TTC549 (cell line): Measurements from ENCODE around the gene GPN2.
A peak's percentile ranks its signal among the peaks of the same experiment; 100 is the strongest.

Source experiments
- FAIRE-seq: peaks from 2 replicates; lab custom pipeline; 2012; peaks lifted over from hg19 to GRCh38; lab: Jason Lieb, UNC

GPN2 gene

DNA sequence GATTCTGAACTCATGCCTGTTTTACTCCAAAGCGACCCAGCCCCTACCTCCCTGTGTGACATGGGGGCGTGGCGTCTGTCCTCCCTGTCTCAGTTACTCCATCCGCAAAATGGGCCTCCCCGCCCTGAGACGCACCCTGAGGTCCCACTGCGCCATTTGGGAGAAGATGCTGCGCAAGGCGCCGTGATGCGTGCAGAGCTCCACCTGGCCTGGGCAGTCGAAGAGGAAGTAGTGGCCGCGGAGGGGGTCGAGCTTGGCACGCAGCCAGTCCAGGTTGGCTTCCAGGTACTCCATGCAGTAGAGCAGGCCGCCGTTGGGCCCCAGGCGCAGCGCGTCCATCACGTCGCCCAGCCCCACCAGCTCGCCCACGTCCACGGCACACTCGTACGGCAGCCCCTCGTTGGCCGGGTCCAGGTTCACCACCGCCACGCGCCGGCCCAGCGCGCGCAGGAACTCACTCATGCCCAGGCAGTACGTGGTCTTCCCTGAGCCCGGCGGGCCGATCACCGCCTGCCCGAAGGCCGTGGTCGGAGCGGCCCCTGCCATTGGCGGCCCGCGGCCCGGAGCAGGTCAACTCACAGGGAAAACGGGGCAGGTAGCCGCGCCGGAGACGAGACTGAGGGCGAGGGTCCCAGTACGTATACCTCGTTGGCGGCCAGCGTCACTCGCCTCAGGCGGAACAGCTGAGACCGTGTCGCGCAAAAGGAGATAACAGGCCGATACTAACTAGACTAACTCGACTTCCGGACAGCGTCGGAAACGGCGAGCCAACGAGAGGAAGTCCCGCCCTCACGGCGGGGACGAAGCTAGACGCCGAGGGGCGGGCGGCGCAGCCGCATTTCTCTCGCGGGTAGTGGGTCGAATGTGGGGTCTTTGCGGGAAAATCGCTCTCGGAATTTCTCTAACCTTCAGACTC is at the start of gene GPN2:
Gene GPN2 (minus strand): TSS at position 733 of the 916 bp plus-strand sequence. CDS start 187 bp downstream, at position 546.
- FAIRE-seq, result no peak

DNA sequence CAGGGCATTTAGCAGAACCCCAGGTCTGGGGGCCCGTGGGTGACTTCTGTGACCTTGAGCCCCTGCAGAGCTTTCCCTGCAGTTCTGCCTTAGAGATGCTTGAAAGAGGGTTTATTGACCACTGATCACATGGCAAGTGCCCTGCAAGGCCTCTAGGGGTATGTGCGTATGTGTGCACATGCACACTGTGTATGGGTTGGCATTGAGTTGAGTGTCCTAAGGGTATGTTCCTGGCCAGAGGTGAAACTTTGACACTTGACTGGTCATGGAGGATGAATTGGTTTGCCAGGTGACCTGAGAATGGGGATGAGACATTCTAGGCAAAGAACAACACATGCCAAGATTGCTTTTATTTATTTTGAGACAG is 48.6 kb upstream of the GPN2 start:
- FAIRE-seq, result no peak

DNA sequence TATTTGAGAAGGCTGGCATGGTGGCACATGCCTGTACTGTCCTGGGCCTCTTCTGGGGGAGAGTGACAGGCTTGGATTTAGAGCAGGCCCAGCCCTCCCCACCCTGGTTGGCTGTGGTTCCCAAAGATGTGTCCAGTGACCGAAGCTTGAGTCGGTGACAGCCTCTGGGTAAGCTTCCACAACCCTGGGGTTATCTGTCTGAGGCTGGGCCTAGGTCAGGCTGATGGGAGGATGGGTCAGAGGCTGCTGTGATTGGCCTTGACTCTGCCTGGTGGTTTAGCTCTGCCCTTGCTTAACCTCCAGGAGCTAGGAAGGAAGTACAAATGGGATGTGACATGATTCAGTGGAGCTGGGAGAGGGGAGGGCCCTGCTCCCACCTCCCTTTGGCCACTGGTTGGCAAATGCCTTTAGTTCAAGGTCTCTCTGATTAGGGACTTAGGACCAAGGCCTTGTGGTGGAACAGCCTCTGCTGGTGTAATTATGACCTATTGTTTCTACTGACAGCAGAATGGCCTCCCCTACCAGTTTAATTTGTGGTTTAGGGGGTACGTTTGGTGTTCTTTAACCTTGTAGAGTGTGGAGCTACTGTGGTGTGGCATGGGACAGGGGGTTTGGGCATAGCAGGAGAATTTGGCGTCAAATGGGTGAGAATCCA is 48.0 kb upstream of the GPN2 start:
- no peak for FAIRE-seq

DNA sequence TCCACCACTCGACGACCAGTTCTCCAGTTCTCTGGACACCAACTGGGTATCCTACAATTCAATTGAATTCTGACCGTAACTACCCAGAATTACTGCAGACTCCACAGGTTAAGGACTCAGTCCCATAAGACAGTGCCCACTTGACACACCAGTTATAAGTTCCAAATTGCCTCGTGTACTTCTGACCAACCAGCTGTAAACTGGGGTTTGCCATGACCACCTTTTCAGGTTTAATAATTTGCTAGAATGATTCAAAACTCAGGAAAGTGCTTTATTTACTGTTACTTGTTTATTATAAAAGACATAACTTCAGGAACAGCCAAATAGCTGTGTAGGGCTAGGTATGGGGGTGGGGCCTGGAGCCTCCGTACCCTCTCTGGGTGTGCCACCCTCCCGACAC is 46.7 kb upstream of the GPN2 start:
- no peak for FAIRE-seq

DNA sequence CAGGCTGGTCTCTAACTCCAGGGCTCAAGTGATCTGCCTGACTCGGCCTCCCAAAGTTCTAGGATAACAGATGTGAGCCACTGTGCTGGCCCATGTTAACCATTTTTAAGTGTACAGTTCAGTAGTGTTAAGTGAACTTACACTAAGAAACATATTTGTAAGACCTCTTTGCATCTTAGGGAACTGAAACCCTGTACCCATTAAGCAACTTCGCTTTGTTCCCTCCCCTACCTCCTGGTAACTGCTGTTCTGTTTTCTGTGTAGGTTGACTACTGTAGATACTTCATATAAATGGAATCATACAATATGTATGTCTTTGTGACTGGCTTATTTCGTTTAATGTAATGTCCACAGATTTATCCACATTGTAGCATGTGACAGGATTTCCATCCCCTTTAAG is 42.4 kb upstream of the GPN2 start:
- no peak for FAIRE-seq

DNA sequence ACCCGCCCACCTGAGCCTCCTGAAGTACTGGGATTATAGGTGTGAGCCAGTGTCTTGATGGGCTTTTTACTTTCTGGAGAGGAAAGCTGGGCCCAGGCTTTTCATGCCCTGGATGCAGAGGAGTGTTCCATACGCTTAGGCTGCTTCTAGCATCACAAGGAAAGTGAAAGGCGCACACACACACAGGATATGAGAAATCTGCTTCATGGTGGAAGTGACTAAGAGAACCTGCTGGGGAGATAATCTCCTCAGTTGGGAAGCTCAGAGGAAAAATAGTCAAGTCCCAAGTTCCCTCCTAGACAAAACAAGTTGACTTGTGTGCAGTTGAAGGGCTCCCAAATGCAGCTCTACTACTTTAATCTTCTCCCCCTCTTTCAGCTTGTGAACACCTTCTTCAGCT is 33.6 kb upstream of the GPN2 start:
- FAIRE-seq, result no peak

DNA sequence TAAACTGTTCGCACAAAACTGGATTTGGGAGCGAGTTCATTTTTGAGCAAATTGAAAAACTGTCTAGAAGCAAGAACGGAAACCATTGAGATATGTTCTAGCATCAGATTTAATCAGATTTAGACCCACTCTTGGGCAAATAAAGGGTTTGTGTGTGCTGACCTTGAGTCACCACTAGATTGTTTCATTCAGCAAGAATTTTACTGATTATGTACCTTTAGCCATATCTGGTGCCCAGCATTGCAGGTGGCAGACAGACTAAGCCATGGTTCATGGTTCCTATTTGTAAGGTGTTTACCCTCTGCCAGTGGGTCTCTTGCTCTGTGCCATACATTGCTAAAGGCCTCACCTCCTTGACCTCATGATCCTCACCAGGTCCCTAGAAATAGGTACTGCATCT is 32.8 kb upstream of the GPN2 start:
- no peak for FAIRE-seq

DNA sequence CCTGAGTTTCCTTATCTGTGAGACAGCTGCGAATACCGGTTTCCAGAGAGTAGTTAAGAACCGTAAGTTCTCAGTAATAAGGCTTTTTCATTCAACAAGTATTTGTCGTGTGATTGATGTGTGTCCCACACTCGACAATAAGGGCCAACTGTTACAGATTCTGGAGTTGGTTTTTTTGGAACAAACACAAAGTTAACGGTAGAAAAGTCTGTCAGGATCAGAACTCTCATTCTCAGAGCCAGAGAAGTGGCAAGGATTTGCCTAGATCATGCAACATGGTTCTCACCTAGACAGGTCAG is 32.3 kb upstream of the GPN2 start:
- no peak for FAIRE-seq

DNA sequence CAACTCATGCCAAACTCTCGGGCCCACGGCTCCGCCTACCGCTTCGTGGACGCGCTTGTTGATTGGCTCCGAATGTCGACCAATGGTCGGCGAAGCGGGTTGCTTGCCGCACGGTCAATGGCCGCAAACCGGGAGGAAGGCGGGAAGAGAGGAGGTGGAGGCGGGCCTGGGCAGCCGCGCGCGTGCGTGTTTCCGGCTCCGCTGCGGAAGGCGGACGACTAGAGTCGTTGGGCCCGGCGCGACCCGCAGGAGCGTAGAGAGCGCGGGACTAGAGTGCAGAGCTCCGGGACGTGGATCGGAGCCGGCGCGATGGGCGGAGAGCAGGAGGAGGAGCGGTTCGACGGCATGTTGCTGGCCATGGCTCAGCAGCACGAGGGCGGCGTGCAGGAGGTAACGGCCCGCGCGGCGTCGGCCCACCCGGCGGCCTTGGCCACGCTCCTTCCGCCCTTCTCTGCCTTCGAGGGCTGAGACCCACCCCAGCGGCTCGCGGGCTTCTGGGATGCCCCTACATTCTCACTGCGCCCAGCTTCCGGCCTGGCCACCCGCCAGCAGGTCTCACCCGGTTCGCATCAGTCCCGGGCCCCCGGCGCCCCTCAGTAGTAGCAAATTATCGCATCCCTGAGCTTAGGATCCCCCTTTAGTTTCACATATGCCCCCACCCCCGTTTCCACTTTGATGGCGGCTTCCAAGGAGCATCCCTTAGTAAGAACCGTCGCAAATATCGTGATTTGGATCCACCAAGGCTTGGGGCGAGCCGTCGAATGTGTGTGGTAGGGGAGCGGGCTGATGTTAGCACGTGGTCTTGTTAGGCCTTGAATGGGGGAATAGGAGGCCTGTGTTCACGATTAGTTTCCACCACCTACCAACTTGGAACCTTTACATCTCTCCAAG is 31.7 kb upstream of the GPN2 start, which contains the start of gene NUDC:
Gene NUDC (plus strand): TSS at position 204 of the 891 bp plus-strand sequence. CDS start 106 bp downstream, at position 310.
- FAIRE-seq, result peak; percentile 94

DNA sequence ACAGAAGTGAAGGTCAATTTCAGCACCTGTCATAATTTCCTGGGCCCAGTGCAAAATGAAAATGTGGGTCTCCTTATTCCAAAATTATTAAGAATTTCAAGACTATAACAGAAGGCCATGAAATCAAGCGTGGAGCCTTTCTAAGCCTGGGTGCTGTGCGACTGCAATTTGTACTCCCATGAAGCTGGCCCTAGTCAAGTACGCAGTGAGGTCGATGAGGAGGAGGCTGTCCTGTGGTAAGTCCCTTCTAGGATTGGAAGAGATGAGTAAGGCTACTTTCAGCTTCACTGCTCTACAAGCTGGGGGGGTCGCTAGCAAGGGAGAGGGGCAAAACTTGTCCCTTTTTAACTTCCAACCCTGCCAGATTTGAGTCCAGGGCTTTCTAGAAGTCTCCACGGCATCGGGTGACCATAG is 31.1 kb upstream of the GPN2 start:
- no peak for FAIRE-seq

DNA sequence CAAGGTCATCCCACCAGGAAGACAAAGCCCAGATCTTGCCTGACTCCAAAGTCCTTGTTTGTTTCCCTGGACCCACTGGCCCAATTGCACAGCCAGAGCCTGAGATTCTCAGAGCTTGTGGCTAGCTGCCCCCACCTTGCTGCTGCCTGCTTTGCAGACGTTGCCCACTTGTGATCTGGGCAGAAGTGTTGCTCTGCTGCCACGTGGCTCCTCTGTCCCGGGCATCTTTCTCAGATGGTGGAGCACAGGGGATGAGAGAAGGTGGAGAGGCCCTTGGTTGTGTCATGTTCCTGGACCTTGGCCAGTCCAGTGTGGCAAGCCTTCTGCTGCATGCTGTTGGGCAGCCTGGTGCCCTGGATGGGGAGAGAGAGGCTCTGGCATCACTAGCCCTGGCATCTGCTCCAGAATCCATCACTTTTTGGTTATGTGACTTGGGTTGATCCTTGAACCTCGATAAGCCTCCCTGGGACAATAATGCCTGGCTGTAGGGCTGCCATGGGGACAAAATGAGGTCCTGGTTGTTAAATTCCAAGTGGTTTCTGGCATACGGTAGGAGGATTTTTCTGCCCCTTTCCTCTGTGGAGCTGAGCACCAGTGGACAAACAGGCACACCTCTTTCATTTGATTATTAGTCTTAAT is 25.2 kb upstream of the GPN2 start:
- FAIRE-seq, result no peak

DNA sequence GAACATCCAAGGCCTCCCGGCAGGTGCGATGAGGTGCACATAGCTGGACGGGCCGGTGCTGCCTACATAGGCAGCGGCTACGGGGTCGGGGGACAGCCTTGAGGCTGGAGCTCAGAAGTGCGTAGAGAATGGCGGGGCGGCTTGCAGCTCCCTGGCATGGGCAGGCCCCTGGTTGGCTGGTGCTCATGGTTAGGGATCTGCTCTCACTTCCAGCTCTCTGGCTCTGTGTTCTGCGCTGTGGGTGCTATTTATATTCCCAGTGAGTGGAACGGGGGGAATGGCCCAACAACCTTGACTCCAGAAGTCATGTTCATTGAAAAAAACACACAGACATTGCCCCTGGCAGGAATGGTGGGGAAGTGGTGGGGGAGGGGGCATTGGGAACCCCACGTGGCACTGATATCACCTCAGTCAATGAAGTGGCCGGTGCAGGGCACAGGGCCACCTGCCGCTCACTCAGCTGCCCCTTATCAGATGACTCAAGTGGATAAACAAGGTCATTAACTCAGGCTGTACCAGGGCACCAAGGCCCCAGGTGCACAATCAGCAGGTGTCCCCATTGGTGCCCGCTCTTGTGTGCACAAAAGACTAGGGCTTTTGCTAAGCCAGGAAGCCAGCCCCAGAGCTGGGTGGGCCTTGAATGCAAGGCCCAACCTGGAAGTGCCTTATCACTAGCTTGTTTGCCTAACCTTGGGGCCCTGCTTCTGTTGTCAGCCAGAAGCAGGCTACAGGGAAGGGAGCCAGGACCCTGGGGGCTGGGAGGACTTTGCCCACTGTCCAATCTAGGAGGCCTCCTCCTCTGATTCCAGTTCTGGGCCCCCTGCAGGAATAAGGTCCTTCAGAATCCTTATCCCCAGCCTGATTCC is 23.9 kb upstream of the GPN2 start, which contains the start of gene NR0B2:
Gene NR0B2 (minus strand): TSS at position 222 of the 866 bp plus-strand sequence. CDS start 35 bp downstream, at position 187.
- no peak for FAIRE-seq

DNA sequence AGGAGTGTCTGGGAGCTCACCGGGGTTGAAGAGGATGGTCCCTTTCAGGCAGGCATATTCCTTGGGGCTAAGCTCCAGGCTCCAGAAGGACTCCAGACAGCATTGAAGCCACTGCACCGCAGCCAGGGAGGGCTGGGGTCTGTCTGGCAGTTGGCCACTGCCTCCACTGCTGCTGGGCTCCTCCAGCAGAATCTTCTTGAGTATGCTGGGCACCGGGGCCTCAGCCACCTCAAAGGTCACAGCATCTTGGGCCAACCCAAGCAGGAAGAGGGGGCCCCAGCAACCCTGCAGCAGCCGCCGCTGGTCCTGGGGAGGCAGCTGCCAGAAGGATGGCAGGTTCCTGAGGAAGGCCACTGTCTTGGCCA is 23.3 kb upstream of the GPN2 start:
- no peak for FAIRE-seq

DNA sequence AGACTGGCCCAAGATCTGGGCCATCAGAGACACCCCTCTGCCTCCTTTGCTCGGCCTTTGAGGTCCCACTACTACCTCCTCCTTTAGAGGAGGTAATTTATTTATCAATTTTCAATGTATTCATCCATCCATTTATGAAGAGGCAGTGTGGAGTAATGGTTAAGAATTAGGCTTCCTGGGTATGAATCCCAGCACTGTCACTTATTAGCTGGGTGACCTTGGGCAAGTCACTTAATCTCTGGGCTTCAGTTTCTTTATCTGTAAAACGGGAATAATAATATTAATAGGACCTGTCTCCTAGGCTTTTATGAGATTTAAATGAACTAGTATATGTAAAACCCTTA is 22.0 kb upstream of the GPN2 start:
- no peak for FAIRE-seq

DNA sequence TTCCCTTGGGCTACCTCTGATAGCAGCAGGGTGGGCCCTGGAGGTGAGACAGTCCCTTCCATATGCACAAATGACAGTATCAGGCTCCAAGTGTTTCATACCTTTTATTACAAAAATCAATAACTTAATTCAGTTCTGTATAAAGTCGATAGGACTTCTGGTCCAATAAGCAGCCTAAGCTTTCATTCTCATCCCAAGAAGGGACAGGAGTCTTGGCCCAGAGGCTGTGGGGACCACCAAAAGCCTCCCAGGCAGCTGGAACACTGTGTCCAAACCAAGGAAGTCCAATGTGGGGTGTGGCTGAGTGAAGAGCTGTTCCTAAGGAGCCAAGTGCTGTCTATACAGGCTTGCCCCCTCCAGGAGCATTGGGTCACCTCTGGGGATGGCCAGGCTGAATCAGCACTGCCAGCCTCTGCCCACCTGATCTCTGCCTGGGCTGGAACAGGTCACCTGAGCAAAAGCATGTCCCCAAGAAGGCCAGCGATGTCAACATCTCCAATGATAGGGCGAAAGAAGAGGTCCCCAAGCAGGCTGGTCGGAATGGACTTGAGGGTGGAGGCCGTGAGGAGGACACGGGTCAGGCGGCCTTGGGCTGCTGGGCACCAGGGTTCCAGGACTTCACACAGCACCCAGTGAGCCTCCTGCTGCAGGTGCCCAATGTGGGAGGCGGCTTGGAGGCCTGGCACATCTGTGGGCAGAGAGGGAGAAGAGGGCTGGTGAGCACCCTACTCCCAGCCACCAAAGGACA is 21.5 kb upstream of the GPN2 start:
- no peak for FAIRE-seq

DNA sequence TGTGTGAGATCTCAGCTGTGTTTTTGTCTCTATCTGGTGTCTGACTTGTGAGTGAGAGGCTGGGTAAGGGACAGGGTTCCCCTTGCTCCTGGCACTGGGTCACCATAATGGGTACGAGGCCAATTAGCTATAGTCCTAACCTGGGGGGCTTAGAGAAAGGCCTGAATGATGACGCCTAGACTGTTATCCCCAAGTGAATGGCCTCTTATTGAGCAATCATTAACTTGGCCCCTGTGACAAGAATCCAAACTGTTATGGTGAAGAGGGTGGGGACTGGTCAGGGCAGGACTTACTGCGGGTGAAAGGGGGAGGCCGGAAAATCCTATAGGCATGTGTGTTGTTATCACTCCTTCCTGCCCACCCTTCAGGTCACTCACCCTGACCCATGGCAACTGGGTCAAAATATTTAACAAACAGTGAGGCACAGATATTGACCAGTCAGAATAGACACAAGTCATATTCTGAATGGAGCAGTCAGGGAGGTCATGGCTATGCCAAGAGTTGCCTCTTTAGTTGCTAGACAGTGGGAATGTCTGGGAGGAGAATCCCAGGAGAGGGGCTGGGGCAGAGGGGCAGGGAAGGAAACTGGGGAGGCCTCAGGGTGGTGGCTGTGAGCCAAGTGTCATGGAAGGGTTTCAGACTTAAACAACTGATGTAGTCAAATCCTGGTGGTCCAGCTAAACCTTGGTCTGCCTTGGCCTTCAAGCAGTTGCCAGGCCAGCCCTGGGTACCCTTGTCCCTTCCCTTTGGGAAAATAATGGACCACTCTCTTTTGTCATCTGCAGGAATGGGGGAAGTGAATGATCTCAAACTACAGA is 20.5 kb upstream of the GPN2 start:
- FAIRE-seq, result no peak

DNA sequence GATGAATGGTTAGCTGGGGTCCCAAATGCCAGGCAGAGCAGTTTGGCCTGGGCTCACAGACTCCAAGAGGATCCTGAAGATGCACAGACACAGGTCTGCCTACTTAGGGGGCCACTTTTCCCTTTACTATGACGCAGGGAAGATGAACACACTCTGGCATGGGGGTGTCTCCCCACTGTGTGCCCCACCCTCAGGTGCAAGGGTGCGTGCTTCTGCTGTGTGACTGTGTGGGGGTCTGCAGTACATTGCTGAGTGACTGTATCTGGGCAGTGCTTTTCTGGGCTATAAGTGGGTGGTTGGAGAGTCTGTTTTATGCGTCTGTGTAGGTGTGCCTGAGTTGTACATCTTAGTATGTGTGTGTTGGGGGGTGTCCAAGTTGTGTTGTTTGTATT is 19.9 kb upstream of the GPN2 start:
- FAIRE-seq, result no peak

DNA sequence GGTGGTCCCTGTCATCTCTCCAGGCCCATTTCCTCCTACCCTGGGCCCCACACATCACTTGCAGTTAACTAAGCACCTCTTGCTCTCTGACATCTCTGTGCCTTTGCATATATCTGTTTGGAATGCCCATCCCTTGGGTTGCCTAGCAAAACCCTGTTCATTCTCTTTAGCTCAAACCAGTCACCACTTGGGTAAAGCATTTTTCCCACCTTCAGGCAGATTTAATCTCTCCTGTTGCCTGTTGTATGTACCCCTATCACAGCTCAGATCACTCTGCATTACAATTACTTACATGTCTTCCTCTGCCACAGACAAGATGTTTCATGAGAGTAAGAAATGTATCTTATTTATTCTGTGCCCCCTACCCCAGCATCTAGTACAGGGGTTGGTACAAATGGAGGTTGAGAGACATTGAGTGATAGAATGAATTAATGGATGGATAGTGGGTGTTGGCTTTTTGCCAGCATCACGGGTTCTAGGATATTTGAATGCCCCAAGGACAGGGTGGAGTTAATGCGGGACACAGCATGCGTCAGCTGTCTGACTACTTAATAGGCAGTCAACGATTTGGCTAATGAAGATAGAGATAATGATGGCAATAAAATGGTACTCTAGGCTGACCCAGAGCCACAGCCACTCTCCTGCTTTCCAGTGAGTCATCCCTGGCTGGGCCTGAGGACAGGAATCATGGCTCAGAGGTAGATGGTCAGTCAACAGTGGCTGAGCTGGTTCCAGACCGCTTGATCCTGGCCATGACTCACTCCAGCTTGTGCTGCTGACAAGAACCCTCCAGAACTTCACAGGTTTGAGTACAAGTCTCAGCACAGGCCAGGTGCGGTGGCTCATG is 17.2 kb upstream of the GPN2 start:
- FAIRE-seq, result no peak
